ENCODE measurements around the gene CEACAM18.

CEACAM18 gene

DNA sequence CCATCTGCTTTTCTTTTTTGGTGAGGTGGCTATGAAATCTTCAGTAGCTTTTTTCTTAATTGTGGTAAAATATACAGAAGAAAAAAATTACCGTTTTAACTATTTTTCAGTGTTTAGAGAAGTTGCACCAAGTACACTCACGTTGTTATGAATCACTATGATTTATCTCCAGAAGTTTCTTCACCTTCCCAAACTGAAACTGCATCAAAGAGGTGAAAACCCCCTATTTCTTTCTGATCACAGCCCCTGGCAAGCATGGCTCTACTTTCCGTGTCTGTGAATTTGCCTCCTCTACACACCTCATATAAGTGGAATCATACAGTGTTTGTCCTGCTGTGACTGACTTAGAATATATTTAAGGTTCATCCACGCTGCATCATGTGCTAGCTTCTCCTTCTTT, 45.3 kb upstream of the CEACAM18 start:
- Histone ChIP-seq H3K4me1 (ENCODE audit: insufficient read depth, low read length) (no peaks in the 10 kb centered on the region), H3K27me3 (ENCODE audit: insufficient read depth, low read length, poor library complexity) (no peaks in the 10 kb centered on the region), H3K4me3 (ENCODE audit: low read depth in 1 of 2, low read length in 2 of 2) (no peak overlapping the region), H3K4me2 (ENCODE audit: insufficient read depth, low read length) (no peak overlapping the region), H3K9ac (ENCODE audit: low read depth, low read length) (no peak overlapping the region), H2AFZ (ENCODE audit: low read depth, low read length) (no peak overlapping the region), H4K20me1 (ENCODE audit: insufficient read depth, low read length) (no peaks in the 10 kb centered on the region), H3K9me3 (ENCODE audit: insufficient read depth, low read length, severe bottlenecking) (no peaks in the 10 kb centered on the region), H3K27ac (ENCODE audit: low read length) (no peak overlapping the region), H3K36me3 (ENCODE audit: insufficient read depth, low read length) (no peaks in the 10 kb centered on the region), H3K79me2 (ENCODE audit: insufficient read depth, low read length) (no peaks in the 10 kb centered on the region)
- DNase-seq (no peak), ATAC-seq (ENCODE audit: insufficient read depth, low read depth) (no peak)
- TF ChIP-seq, protein P1, sequence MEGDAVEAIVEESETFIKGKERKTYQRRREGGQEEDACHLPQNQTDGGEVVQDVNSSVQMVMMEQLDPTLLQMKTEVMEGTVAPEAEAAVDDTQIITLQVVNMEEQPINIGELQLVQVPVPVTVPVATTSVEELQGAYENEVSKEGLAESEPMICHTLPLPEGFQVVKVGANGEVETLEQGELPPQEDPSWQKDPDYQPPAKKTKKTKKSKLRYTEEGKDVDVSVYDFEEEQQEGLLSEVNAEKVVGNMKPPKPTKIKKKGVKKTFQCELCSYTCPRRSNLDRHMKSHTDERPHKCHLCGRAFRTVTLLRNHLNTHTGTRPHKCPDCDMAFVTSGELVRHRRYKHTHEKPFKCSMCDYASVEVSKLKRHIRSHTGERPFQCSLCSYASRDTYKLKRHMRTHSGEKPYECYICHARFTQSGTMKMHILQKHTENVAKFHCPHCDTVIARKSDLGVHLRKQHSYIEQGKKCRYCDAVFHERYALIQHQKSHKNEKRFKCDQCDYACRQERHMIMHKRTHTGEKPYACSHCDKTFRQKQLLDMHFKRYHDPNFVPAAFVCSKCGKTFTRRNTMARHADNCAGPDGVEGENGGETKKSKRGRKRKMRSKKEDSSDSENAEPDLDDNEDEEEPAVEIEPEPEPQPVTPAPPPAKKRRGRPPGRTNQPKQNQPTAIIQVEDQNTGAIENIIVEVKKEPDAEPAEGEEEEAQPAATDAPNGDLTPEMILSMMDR (IDR thresholded peaks at IDR 0.05; ENCODE audit: borderline replicate concordance, extremely low read depth, low read length, poor library complexity, severe bottlenecking): no peak
- TF ChIP-seq EZH2 (IDR thresholded peaks at IDR 0.05; ENCODE audit: borderline replicate concordance, low read depth, low read length, severe bottlenecking): no peak

GRCh38 chr19:51434456-51434855, 43.9 kb upstream of the CEACAM18 start:
- Histone ChIP-seq H3K27me3 (ENCODE audit: insufficient read depth, low read length, poor library complexity) (no peaks in the 10 kb centered on the region), H3K9ac (ENCODE audit: low read depth, low read length) (no peak overlapping the region), H3K4me1 (ENCODE audit: insufficient read depth, low read length) (no peaks in the 10 kb centered on the region), H2AFZ (ENCODE audit: low read depth, low read length) (no peak overlapping the region), H3K9me3 (ENCODE audit: insufficient read depth, low read length, severe bottlenecking) (no peaks in the 10 kb centered on the region), H3K4me2 (ENCODE audit: insufficient read depth, low read length) (no peak overlapping the region), H3K4me3 (ENCODE audit: low read depth in 1 of 2, low read length in 2 of 2) (no peak overlapping the region), H3K36me3 (ENCODE audit: insufficient read depth, low read length) (no peaks in the 10 kb centered on the region), H3K79me2 (ENCODE audit: insufficient read depth, low read length) (no peaks in the 10 kb centered on the region), H3K27ac (ENCODE audit: low read length) (no peak overlapping the region), H4K20me1 (ENCODE audit: insufficient read depth, low read length) (no peaks in the 10 kb centered on the region)
- DNase-seq (no peak), ATAC-seq (ENCODE audit: insufficient read depth, low read depth) (no peak)
- TF ChIP-seq, protein P1 (IDR thresholded peaks at IDR 0.05; ENCODE audit: borderline replicate concordance, extremely low read depth, low read length, poor library complexity, severe bottlenecking): no peak
- no peak for TF ChIP-seq EZH2 (IDR thresholded peaks at IDR 0.05; ENCODE audit: borderline replicate concordance, low read depth, low read length, severe bottlenecking)

DNA sequence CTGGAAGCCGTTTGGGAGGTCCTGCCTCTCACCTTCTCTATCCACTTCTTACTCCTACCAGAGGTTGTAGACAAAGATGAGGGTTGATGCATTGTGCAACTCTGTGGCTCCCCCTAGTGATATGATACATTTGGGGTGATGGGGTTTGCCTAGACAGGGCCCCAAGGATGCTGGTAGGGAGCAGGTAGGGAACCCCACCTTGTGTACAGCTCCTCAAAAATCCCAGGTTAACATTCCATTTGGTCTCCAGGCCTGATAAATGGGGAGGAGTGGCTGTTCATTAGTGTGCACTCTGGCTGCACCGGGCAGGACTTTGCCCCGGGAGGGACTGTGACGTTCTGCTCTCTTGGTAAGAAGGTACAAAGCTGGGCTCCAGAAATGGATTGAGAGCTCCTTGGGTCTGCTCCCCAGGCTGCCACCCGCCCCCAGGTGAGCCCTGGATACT, 39.3 kb upstream of the CEACAM18 start:
- Histone ChIP-seq H3K36me3 (ENCODE audit: insufficient read depth, low read length) (no peaks in the 10 kb centered on the region), H3K4me1 (ENCODE audit: insufficient read depth, low read length) (peaks cover 23% of the 10 kb centered on the region), H2AFZ (ENCODE audit: low read depth, low read length) (no peak overlapping the region), H4K20me1 (ENCODE audit: insufficient read depth, low read length) (peaks cover 9% of the 10 kb centered on the region), H3K9ac (ENCODE audit: low read depth, low read length) (no peak overlapping the region), H3K79me2 (ENCODE audit: insufficient read depth, low read length) (no peaks in the 10 kb centered on the region), H3K9me3 (ENCODE audit: insufficient read depth, low read length, severe bottlenecking) (no peaks in the 10 kb centered on the region), H3K27me3 (ENCODE audit: insufficient read depth, low read length, poor library complexity) (peaks cover 32% of the 10 kb centered on the region), H3K4me3 (ENCODE audit: low read depth in 1 of 2, low read length in 2 of 2) (no peak overlapping the region), H3K27ac (ENCODE audit: low read length) (no peak overlapping the region), H3K4me2 (ENCODE audit: insufficient read depth, low read length) (no peak overlapping the region)
- DNase-seq (no peak), ATAC-seq (ENCODE audit: insufficient read depth, low read depth) (no peak)
- no peak for TF ChIP-seq EZH2 (IDR thresholded peaks at IDR 0.05; ENCODE audit: borderline replicate concordance, low read depth, low read length, severe bottlenecking)
- TF ChIP-seq, protein P1 (IDR thresholded peaks at IDR 0.05; ENCODE audit: borderline replicate concordance, extremely low read depth, low read length, poor library complexity, severe bottlenecking): peak; percentile 67

- Histone ChIP-seq H3K9ac (ENCODE audit: low read depth, low read length) (no peak overlapping the region), H3K79me2 (ENCODE audit: insufficient read depth, low read length) (no peaks in the 10 kb centered on the region), H3K36me3 (ENCODE audit: insufficient read depth, low read length) (no peaks in the 10 kb centered on the region), H3K4me3 (ENCODE audit: low read depth in 1 of 2, low read length in 2 of 2) (no peak overlapping the region), H3K4me2 (ENCODE audit: insufficient read depth, low read length) (no peak overlapping the region), H2AFZ (ENCODE audit: low read depth, low read length) (no peak overlapping the region), H3K27ac (ENCODE audit: low read length) (no peak overlapping the region), H3K4me1 (ENCODE audit: insufficient read depth, low read length) (peaks cover 23% of the 10 kb centered on the region), H4K20me1 (ENCODE audit: insufficient read depth, low read length) (peaks cover 9% of the 10 kb centered on the region), H3K27me3 (ENCODE audit: insufficient read depth, low read length, poor library complexity) (peaks cover 32% of the 10 kb centered on the region), H3K9me3 (ENCODE audit: insufficient read depth, low read length, severe bottlenecking) (no peaks in the 10 kb centered on the region)
- ATAC-seq (ENCODE audit: insufficient read depth, low read depth) (no peak), DNase-seq (no peak)
- TF ChIP-seq EZH2 (IDR thresholded peaks at IDR 0.05; ENCODE audit: borderline replicate concordance, low read depth, low read length, severe bottlenecking): no peak
- TF ChIP-seq, protein P1 (IDR thresholded peaks at IDR 0.05; ENCODE audit: borderline replicate concordance, extremely low read depth, low read length, poor library complexity, severe bottlenecking): no peak
Observed at GRCh38 chr19:51440052-51440451, 38.3 kb upstream of the CEACAM18 start.

Data from DND-41 (cell line).